Bronchial epithelial cell (primary cell): ENCODE data around the gene TRIP12. TPM values are rescaled to one million over a fixed set of nuclear protein-coding genes. Genes with fewer than 3 reads are reported as not detected.
"Not testable (repeated sequence)": the region's sequence is repeated elsewhere in the genome, so short reads cannot be mapped to it uniquely, and the experiment has no call there.

ENCODE experiments used
- DNase-seq: peaks from one replicate; pipeline ENCODE4 v3.0.0-alpha.2; 2010; ENCODE audit warnings: low read depth
- FAIRE-seq: peaks from 2 replicates; lab custom pipeline; 2011; peaks lifted over from hg19 to GRCh38; lab: Jason Lieb, UNC
- H3K27me3 ChIP-seq: 2 replicates; pipeline ENCODE4 v1.5.1; 2011; ENCODE audit warnings: low read length; ENCODE audit not compliant: control insufficient read depth, insufficient read depth
- H3K36me3 ChIP-seq: 2 replicates; pipeline ENCODE4 v1.5.1; 2011; ENCODE audit warnings: low read length; ENCODE audit not compliant: control insufficient read depth, insufficient read depth
- H3K4me3 ChIP-seq: 2 replicates; pipeline ENCODE4 v1.5.1; 2011; ENCODE audit warnings: mild to moderate bottlenecking, low read depth, low read length, control low read depth
- total RNA-seq: library from RNA; depleted of rRNA; stranded (reverse); fragments of >200 nt; gene quantifications from 2 replicates; pipeline ENCODE4 v1.2.1, GENCODE V29; 2014
- TF ChIP-seq, protein P1 (sequence below): IDR thresholded peaks from 2 replicates; pipeline ENCODE4 v1.5.1; 2011; ENCODE audit warnings: mild to moderate bottlenecking, moderate library complexity, low read length, control low read depth, inconsistent platforms; ENCODE audit not compliant: insufficient read depth, severe bottlenecking

TRIP12 gene
- total RNA-seq, 1 donor from 2014 or later, result 170 TPM

DNA sequence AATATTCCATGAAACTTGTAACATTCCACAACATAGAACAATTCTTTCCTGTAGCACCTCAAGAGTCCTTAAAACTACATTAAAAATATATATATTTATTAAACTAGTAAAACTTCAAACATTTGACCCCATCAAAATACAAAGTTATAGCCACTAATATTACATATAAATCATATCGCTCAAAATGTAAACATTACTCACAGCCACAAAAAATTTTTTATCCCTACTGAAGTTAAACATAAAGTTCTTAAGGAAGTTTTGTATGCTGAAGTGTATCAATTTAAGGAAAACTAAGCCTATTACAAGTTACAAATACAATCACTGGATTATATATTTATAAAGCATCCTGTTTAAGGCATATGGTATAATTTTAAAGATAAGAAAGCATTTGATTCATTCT, 127.2 kb downstream of the TRIP12 start:
- Histone ChIP-seq H3K36me3 (peaks cover 13% of the 10 kb centered on the region), H3K4me3 (no peak overlapping the region), H3K27me3 (no peaks in the 10 kb centered on the region)
- no peak for FAIRE-seq
- TF ChIP-seq, protein P1, sequence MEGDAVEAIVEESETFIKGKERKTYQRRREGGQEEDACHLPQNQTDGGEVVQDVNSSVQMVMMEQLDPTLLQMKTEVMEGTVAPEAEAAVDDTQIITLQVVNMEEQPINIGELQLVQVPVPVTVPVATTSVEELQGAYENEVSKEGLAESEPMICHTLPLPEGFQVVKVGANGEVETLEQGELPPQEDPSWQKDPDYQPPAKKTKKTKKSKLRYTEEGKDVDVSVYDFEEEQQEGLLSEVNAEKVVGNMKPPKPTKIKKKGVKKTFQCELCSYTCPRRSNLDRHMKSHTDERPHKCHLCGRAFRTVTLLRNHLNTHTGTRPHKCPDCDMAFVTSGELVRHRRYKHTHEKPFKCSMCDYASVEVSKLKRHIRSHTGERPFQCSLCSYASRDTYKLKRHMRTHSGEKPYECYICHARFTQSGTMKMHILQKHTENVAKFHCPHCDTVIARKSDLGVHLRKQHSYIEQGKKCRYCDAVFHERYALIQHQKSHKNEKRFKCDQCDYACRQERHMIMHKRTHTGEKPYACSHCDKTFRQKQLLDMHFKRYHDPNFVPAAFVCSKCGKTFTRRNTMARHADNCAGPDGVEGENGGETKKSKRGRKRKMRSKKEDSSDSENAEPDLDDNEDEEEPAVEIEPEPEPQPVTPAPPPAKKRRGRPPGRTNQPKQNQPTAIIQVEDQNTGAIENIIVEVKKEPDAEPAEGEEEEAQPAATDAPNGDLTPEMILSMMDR, result no peak
- DNase-seq, result no peak

DNA sequence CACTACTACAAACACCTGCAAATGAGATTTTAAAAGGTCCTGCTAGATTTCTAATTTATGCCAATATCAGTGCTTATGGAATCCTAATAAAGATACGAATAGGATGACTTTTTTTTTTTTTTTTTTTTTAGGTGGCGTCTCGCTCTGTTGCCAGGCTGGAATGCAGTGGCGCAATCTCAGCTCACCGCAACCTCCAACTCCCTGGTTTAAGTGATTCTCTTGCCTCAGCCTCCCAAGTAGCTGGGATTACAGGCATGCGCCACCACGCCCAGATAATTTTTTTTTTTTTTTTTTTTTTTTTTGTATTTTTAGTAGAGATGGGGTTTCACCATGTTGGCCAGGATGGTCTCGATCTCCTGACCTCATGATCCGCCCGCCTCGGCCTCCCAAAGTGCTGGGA, 135.5 kb downstream of the TRIP12 start:
- FAIRE-seq, H3K4me3 ChIP-seq, DNase-seq, H3K27me3 ChIP-seq, H3K36me3 ChIP-seq: not testable (repeated sequence)

DNA sequence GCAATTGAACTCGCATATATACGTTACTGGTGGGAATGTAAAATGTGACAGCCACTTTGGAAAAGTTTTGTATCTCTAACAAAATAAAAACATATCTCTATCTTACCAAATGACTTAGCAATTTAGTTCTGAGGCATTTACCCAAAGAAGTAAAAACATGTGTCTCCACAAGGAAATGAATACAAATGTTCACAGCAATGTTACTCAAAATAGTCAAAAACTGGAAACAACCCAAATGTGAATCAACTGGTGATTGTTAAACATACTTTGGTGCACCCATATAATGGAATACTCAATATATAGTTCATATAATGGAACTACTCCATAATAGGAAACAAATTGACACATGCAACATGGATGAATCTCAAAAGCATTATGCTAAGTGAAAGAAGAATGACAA, 137.0 kb downstream of the TRIP12 start:
- Histone ChIP-seq H3K27me3 (no peaks in the 10 kb centered on the region), H3K36me3 (peaks cover 9% of the 10 kb centered on the region), H3K4me3 (no peak overlapping the region)
- DNase-seq, result no peak
- FAIRE-seq, result no peak
- TF ChIP-seq, protein P1, result no peak

DNA sequence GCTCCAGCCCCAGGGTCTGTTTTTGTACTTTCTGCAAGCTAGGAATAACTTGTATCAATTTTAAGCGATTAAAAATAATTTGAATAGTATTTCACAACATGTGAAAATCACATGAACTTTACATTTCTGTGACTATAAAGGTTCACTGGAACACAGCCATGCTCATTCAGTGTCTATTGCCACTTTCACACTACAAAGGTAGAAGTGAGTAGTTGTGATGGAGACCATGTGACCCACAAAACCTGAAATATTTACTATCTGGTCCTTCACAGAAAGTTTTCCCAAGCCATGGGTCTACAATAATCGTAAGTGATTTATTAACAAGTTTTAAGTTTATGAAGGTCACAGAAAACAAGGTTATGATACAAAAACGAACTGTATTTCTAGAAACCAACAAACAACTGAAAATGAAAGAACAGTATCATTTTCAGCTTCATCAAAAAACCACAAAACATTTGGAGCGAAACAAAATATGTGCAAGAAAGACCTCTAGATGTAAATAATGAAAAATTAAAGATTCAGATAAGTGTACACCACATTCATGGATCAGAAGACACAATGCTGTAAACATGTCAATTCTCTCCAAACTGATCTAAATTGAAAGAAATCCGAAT, 138.6 kb downstream of the TRIP12 start:
- Histone ChIP-seq H3K36me3 (peaks cover 5% of the 10 kb centered on the region), H3K27me3 (no peaks in the 10 kb centered on the region), H3K4me3 (no peak overlapping the region)
- TF ChIP-seq, protein P1, result no peak
- no peak for FAIRE-seq
- DNase-seq, result no peak

DNA sequence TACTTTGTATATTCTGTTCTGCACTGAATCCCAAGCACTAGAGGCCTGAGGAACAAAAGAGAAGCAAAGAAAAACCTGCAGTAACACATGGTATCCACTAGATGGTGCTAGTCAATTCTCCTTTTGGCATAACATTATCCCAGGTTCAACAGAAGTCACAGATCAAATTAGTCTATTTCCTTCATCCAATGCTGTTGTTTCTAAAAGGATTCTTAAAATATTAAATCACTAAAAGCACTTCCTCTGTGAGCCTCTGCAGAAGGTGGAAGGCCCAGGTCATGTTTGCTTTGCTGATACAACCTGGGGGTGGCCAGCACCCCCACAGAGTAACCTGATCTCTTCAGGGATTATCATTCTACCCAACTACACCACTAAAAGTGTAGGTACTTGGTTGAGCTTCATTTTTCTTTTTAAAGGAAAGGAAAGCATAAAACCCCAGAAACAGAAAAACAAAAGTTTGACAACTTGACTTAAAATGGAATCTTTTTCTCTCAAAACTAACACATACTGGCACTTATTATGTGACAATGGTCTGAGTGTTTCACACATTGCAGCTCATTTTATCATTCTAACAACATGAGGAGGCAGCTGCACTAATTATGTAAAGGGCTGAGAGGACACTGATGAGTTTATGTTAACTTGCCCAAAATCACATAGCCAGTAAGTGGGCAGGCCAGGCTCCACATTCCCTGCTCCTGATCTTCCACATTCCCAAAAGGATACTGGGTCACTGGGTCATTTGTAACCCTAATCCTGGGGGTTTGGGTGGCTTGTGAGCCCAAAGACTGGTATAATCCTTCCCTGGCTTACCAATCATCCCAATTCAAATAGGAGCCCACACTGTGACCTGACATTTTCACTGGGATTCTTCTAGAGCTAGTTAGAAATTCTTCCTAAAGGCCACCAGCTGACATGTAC, 140.7 kb downstream of the TRIP12 start:
- Histone ChIP-seq H3K36me3 (peaks cover 8% of the 10 kb centered on the region), H3K4me3 (no peak overlapping the region), H3K27me3 (no peaks in the 10 kb centered on the region)
- TF ChIP-seq, protein P1, result peak; percentile 74
- no peak for FAIRE-seq
- peak; percentile 74 for DNase-seq

DNA sequence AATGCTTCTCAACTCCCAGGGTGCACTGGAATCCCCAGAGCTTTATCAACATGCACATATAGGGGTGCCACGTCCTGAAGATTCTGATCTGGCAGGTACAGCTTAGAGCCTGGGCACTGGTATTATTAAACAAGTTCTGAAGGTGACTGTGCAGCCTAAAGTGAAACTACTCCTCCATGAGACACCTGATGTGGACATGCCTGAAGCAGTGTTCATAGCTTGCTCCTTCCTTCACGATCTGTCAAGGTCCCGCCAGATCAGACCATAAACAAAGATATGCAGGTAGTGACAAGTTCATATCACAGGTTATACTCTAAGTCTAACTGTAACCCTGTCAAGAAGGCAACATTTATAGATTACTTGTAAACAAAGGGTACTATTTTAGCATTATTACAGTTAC, 142.2 kb downstream of the TRIP12 start:
- peak; percentile 92 for DNase-seq
- no peak overlapping the region for H3K4me3 ChIP-seq

More for the DNA sequence above, 142.2 kb downstream of the TRIP12 start:
- peak; percentile 95 for FAIRE-seq
- no peaks in the 10 kb centered on the region for H3K27me3 ChIP-seq
- TF ChIP-seq, protein P1, result no peak
- peaks cover 10% of the 10 kb centered on the region for H3K36me3 ChIP-seq
